Ascending aorta (tissue), 2 donors: ENCODE data around the gene BTF3L4. TPM values are rescaled to one million over a fixed set of nuclear protein-coding genes. Genes with fewer than 3 reads are reported as not detected.

Experiments used
- DNase-seq, 2 donors: peaks; one replicate each; pipeline ENCODE4 v3.0.0-alpha.2; 2019; ENCODE audit warnings: low spot score in 2 of 2
- H3K27ac ChIP-seq, 2 donors: fragments of 200-600 bp; sonication (generic); one replicate each; pipeline ENCODE4 v1.5.1; 2016 to 2017; ENCODE audit warnings: mild to moderate bottlenecking in 1 of 2
- H3K27me3 ChIP-seq: fragments of 200-600 bp; sonication (generic); one replicate; pipeline ENCODE4 v1.5.1; 2017
- H3K36me3 ChIP-seq, 2 donors: fragments of 200-600 bp; sonication (generic); one replicate each; pipeline ENCODE4 v1.5.1; 2016
- H3K4me1 ChIP-seq, 2 donors: fragments of 200-600 bp; sonication (generic); one replicate each; pipeline ENCODE4 v1.5.1; 2016 to 2017; ENCODE audit warnings: mild to moderate bottlenecking in 1 of 2
- H3K4me3 ChIP-seq, 2 donors: fragments of 200-600 bp; sonication (generic); one replicate each; pipeline ENCODE4 v1.5.1; 2016 to 2017; ENCODE audit warnings: mild to moderate bottlenecking in 1 of 2
- H3K9me3 ChIP-seq, 2 donors: fragments of 200-600 bp; sonication (generic); one replicate each; pipeline ENCODE4 v1.5.1; 2016
- intact Hi-C: fragments of 100-400 bp; cut with DNase I; formaldehyde crosslinking; loops from one replicate; pipeline ENCODE4 v1.15.1; 2023
- total RNA-seq: library from RNA; depleted of rRNA; stranded (reverse); fragments of >200 nt; gene quantifications from one replicate; pipeline ENCODE4 v1.1.0, GENCODE V29; 2016
- TF ChIP-seq, protein P1 (sequence below), 3 experiments: fragments of 200-600 bp in 2 of 3; fragments of 450-650 bp in 1 of 3; sonication (generic) in 2 of 3; IDR thresholded peaks; one replicate each; pipeline ENCODE4 v1.5.1; 2016 to 2019; ENCODE audit warnings: antibody characterized with exemption in 3 of 3, mild to moderate bottlenecking in 1 of 3, moderate library complexity in 1 of 3

The BTF3L4 gene
- total RNA-seq, 1 donor from 2014 or later, result 39.9 TPM

- TF ChIP-seq, protein P1, sequence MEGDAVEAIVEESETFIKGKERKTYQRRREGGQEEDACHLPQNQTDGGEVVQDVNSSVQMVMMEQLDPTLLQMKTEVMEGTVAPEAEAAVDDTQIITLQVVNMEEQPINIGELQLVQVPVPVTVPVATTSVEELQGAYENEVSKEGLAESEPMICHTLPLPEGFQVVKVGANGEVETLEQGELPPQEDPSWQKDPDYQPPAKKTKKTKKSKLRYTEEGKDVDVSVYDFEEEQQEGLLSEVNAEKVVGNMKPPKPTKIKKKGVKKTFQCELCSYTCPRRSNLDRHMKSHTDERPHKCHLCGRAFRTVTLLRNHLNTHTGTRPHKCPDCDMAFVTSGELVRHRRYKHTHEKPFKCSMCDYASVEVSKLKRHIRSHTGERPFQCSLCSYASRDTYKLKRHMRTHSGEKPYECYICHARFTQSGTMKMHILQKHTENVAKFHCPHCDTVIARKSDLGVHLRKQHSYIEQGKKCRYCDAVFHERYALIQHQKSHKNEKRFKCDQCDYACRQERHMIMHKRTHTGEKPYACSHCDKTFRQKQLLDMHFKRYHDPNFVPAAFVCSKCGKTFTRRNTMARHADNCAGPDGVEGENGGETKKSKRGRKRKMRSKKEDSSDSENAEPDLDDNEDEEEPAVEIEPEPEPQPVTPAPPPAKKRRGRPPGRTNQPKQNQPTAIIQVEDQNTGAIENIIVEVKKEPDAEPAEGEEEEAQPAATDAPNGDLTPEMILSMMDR (IDR thresholded peaks at IDR 0.05), result no peak
These were observed 2.2 kb upstream of the BTF3L4 start for GRCh38 chr1:52053862-52054261.

GRCh38 chr1:52054496-52055065 is 1.5 kb upstream of the BTF3L4 start:
- Histone ChIP-seq H3K4me3 (peak overlapping the region; percentile 84 to 90), H3K36me3 (peaks cover 0 to 6% of the 10 kb centered on the region in 2 donors), H3K9me3 (no peaks in the 10 kb centered on the region), H3K4me1 (peaks cover 3 to 17% of the 10 kb centered on the region in 2 donors), H3K27ac (peak overlapping the region; percentile 77 to 91), H3K27me3 (no peaks in the 10 kb centered on the region)
- intact Hi-C loops, result loop anchor here (2.0 to 10.0 kb wide), 7 partner anchors 88 to 1090 kb away; partner anchors contain the start of genes CC2D1B, EPS15, FAF1 and NRDC
- TF ChIP-seq, protein P1 (IDR thresholded peaks at IDR 0.05), result no peak
- DNase-seq, result no peak

More at GRCh38 chr1:52053862-52054261, 2.2 kb upstream of the BTF3L4 start:
- H3K4me3 ChIP-seq, result peak overlapping the region; percentile 84 to 90
- peaks cover 0 to 6% of the 10 kb centered on the region in 2 donors for H3K36me3 ChIP-seq
- peaks cover 3 to 17% of the 10 kb centered on the region in 2 donors for H3K4me1 ChIP-seq
- DNase-seq, result no peak
- no peak overlapping the region for H3K27ac ChIP-seq
- no peaks in the 10 kb centered on the region for H3K27me3 ChIP-seq
- intact Hi-C loops, result loop anchor here (2.0 to 10.0 kb wide), 4 partner anchors 89 to 1089 kb away; partner anchors contain the start of genes EPS15, FAF1, NRDC and ZFYVE9
- H3K9me3 ChIP-seq, result no peaks in the 10 kb centered on the region

DNA sequence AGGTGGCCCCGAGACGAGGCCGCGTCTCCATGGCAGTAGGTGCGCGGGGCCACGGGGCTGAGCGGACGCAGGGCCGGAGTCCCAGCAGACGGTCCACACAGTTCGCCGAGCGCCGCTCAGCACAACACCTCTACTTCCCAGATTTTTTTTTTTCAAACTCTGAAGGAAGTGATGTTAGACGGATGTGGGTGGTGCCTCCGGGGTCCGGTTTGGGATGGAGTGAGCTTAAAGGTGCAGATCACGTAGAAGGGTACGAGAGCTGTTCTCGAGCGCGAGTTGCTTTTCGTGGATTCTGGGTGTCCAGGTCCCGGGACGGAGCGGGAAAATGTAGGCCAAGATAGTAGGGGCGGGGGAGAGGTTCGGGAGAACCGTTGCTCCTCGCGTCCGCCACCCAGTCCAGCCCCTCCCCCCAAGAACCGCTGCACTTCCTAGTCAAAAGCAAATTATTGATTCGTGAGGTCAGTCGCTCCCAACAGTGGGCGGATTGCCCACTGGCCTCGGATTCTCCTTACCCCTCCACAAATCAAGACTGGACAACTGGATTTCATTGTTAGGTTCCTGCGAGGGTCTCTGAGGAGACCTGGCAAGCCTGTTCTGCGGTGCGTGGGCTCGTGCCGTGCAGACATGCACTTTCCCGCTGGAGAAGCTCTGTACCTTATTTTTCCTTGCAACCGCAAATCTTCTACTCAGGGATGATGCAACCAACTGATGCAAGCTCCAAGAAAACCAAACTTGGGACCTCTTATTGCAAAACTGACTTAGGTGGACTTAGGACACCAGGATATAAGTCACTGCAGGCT is 829 bp upstream of the BTF3L4 start, which contains the start of gene TXNDC12:
TXNDC12 (minus strand) TSS at position 126 of the 800 bp plus-strand sequence; CDS start at position 31, 95 bp downstream.
- Histone ChIP-seq H3K4me3 (peak within 1 kb of the TSS; percentile 84 to 90), H3K27ac (peak within 1 kb of the TSS; percentile 91 to 95), H3K27me3 (no peaks in the 10 kb centered on the region), H3K4me1 (peaks cover 3 to 17% of the 10 kb centered on the region in 2 donors), H3K9me3 (no peaks in the 10 kb centered on the region), H3K36me3 (peaks cover 0 to 8% of the 10 kb centered on the region in 2 donors)
- intact Hi-C loops, result loop anchor here (2.0 to 10.0 kb wide), 7 partner anchors 88 to 1090 kb away; partner anchors contain the start of genes CC2D1B, EPS15, FAF1 and NRDC
- DNase-seq, result peak; percentile 62 to 91
- TF ChIP-seq, protein P1 (IDR thresholded peaks at IDR 0.05), result no peak

- Histone ChIP-seq H3K4me1 (peaks cover 3 to 17% of the 10 kb centered on the region in 2 donors), H3K27ac (peak overlapping the region; percentile 77 to 91), H3K9me3 (no peaks in the 10 kb centered on the region), H3K4me3 (peak overlapping the region; percentile 84 to 90), H3K36me3 (peaks cover 3 to 14% of the 10 kb centered on the region in 2 donors), H3K27me3 (no peaks in the 10 kb centered on the region)
- no peak for DNase-seq
- TF ChIP-seq, protein P1 (IDR thresholded peaks at IDR 0.05), result no peak
- intact Hi-C loops, result loop anchor here (1.0 to 10.0 kb wide), 8 partner anchors 23 to 1091 kb away; partner anchors contain the start of genes CC2D1B, EPS15, FAF1 and KTI12
These were observed 281 bp upstream of the BTF3L4 start for GRCh38 chr1:52055866-52056162.

DNA sequence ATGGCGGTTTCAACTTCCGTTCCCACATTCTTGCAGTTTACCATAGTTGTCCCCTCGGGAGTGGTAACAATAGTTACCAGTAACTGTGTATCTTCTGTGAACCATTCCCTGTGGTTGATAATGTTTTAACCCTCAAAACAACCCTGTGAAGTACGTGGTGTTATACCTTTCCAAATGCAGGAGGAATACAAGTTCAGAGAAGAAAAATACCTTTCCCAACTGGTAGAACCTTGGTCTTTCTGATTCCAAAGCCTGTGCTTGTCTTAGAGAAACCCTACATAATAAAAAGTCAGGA is 789 bp downstream of the BTF3L4 start:
- H3K36me3 ChIP-seq, result peaks cover 5 to 20% of the 10 kb centered on the region in 2 donors
- intact Hi-C loops, result loop anchor here (1.0 to 10.0 kb wide), 6 partner anchors 24 to 1092 kb away; partner anchors contain the start of genes CC2D1B, EPS15, FAF1 and KTI12
- TF ChIP-seq, protein P1 (IDR thresholded peaks at IDR 0.05), result no peak
- peaks cover 3 to 17% of the 10 kb centered on the region in 2 donors for H3K4me1 ChIP-seq
- H3K4me3 ChIP-seq, result peak overlapping the region; percentile 84 to 90
- H3K27me3 ChIP-seq, result no peaks in the 10 kb centered on the region
- H3K9me3 ChIP-seq, result no peaks in the 10 kb centered on the region
- peak overlapping the region; percentile 91 to 95 for H3K27ac ChIP-seq
- no peak for DNase-seq
